OCI-LY7 (cell line): ENCODE data around the gene OSCAR. TPM values are rescaled to one million over a fixed set of nuclear protein-coding genes. Genes with fewer than 3 reads are reported as not detected.
A peak's percentile ranks its signal among the peaks of the same experiment; 100 is the strongest.
"Not testable (repeated sequence)": the region's sequence is repeated elsewhere in the genome, so short reads cannot be mapped to it uniquely, and the experiment has no call there.

ENCODE experiments used
- BruUV-seq: library from RNA; stranded (reverse); fragments of 400-500 nt; replicated peaks from 2 replicates; lab custom pipeline; 2021; lab: Mats Ljungman, UMichigan
- CTCF ChIA-PET: fragments of 300-600 bp; sonication (Branson Sonifier 250); formaldehyde crosslinking; loops from one replicate; lab custom pipeline; 2022; ENCODE audit warnings: antibody characterized with exemption; ENCODE audit not compliant: unreplicated experiment; lab: Charles Lee
- POLR2A ChIA-PET: fragments of 300-600 bp; sonication (Branson Sonifier 250); formaldehyde crosslinking; loops from one replicate; lab custom pipeline; 2022; ENCODE audit warnings: antibody characterized with exemption; lab: Charles Lee
- DNase-seq: peaks from one replicate; pipeline ENCODE4 v3.0.0-alpha.2; 2015; ENCODE audit warnings: low spot score
- H2AFZ ChIP-seq: fragments of 200-600 bp; sonication (generic), shearing (Covaris generic); 2 replicates; pipeline ENCODE4 v1.6.1; 2014; ENCODE audit warnings: mild to moderate bottlenecking, antibody characterized with exemption, low read length, moderate library complexity
- H3K27ac ChIP-seq: fragments of 200-600 bp; sonication (generic); 2 replicates; pipeline ENCODE4 v1.5.1; 2014; ENCODE audit warnings: mixed run types, low read depth, mild to moderate bottlenecking, moderate library complexity, low read length, inconsistent platforms; ENCODE audit not compliant: poor library complexity, severe bottlenecking
- H3K36me3 ChIP-seq: fragments of 200-600 bp; sonication (generic); 2 replicates; pipeline ENCODE4 v1.6.1; 2014; ENCODE audit warnings: mild to moderate bottlenecking, antibody characterized with exemption, low read length, moderate library complexity, mixed read lengths; ENCODE audit not compliant: insufficient read depth
- H3K4me1 ChIP-seq: fragments of 200-600 bp; sonication (generic); 2 replicates; pipeline ENCODE4 v1.5.1; 2014; ENCODE audit warnings: mild to moderate bottlenecking, low read length; ENCODE audit not compliant: insufficient read depth, poor library complexity, severe bottlenecking
- H3K4me2 ChIP-seq: fragments of 200-600 bp; sonication (generic); 2 replicates; pipeline ENCODE4 v1.6.1; 2014; ENCODE audit warnings: mild to moderate bottlenecking, low read length
- H3K4me3 ChIP-seq: fragments of 200-600 bp; sonication (generic); 2 replicates; pipeline ENCODE4 v1.5.1; 2014; ENCODE audit warnings: mild to moderate bottlenecking, low read depth, low read length; ENCODE audit not compliant: poor library complexity, severe bottlenecking
- H3K79me2 ChIP-seq: fragments of 200-600 bp; sonication (generic); 2 replicates; pipeline ENCODE4 v1.6.1; 2016; ENCODE audit warnings: low read depth, mild to moderate bottlenecking, low read length, moderate library complexity, mixed read lengths; ENCODE audit not compliant: insufficient read depth
- H3K9me2 ChIP-seq: fragments of 200-600 bp; sonication (generic); 2 replicates; pipeline ENCODE4 v1.6.1; 2016; ENCODE audit warnings: mild to moderate bottlenecking, low read length, mixed read lengths; ENCODE audit not compliant: insufficient read depth
- H3K9me3 ChIP-seq: fragments of 200-600 bp; sonication (generic); 2 replicates; pipeline ENCODE4 v1.6.1; 2014; ENCODE audit warnings: mild to moderate bottlenecking, mixed run types, low read length, mixed read lengths
- H4K20me1 ChIP-seq: fragments of 200-600 bp; sonication (generic); 2 replicates; pipeline ENCODE4 v1.6.1; 2014; ENCODE audit warnings: mild to moderate bottlenecking, antibody characterized with exemption, low read length, moderate library complexity, mixed read lengths; ENCODE audit not compliant: insufficient read depth
- CTCF ChIP-seq: fragments of 200-600 bp; sonication (generic); conservative IDR thresholded peaks from 2 replicates; pipeline ENCODE4 v1.5.1; 2014; ENCODE audit warnings: mild to moderate bottlenecking, antibody characterized with exemption, low read length, moderate library complexity, mixed read lengths
- EZH2phosphoT487 ChIP-seq: fragments of 200-600 bp; sonication (generic); IDR thresholded peaks from 2 replicates; pipeline ENCODE4 v1.6.1; 2018; ENCODE audit warnings: low read depth, borderline replicate concordance, mild to moderate bottlenecking, mixed run types, antibody characterized with exemption, low read length, moderate library complexity, mixed read lengths
- intact Hi-C: fragments of 100-400 bp; cut with micrococcal nuclease; formaldehyde crosslinking; loops from one replicate; pipeline ENCODE4 v1.10.0; 2022; ENCODE audit not compliant: unreplicated experiment
- total RNA-seq, 2 experiments: library from RNA; depleted of rRNA in 1 of 2; stranded (reverse); fragments of >200 nt in 1 of 2; shearing (Covaris generic) in 1 of 2; gene quantifications; 2 replicates each; pipeline ENCODE4 v1.2.3, GENCODE V29; 2014 to 2022

OSCAR gene
- total RNA-seq, 2 experiments from 2014 or later = 0.32 TPM; not detected in 1

- TF ChIP-seq EZH2phosphoT487 = no peak
- no peak for TF ChIP-seq CTCF
- ChIA-PET POLR2A (interaction anchor here (0.6 to 1.5 kb wide), 2 partner anchors 34 to 288 kb away, joined by 3 read pairs; no protein-coding TSS in a partner anchor), CTCF (no interaction called here)
- intact Hi-C loops = loop anchor here (1.0 to 2.0 kb wide), 2 partner anchors 35 to 56 kb away; partner anchors contain the start of genes CNOT3 and LENG1
- Histone ChIP-seq H3K9me3 (no peaks in the 10 kb centered on the region), H3K4me3 (peak within 1 kb of the TSS; percentile 94), H3K4me1 (peaks cover 11% of the 10 kb centered on the region), H3K36me3 (peaks cover 26% of the 10 kb centered on the region), H3K79me2 (peaks cover 27% of the 10 kb centered on the region; the same call in 1 of the 2 replicates), H3K4me2 (peak within 1 kb of the TSS; percentile 85), H3K9me2 (no peaks in the 10 kb centered on the region), H3K27ac (peak within 1 kb of the TSS; percentile 24), H2AFZ (peak within 1 kb of the TSS; percentile 57), H4K20me1 (no peaks in the 10 kb centered on the region)
- BruUV-seq = no TSS peak
- DNase-seq = peak; percentile 99
Measured at GRCh38 chr19:54102421-54103169, 2.0 kb upstream of the OSCAR start, which contains the start of gene NDUFA3. TSS of gene NDUFA3 (plus strand) at chr19:54102855. CDS start at chr19:54102879, 24 bp downstream.

- H3K4me1 ChIP-seq = peaks cover 31% of the 10 kb centered on the region
- H3K4me2 ChIP-seq, H3K4me3 ChIP-seq, H3K27ac ChIP-seq, H3K9me3 ChIP-seq, CTCF ChIA-PET, intact Hi-C loops, DNase-seq, H3K36me3 ChIP-seq, H3K9me2 ChIP-seq, POLR2A ChIA-PET, H4K20me1 ChIP-seq, BruUV-seq, H2AFZ ChIP-seq: not testable (repeated sequence)
- peaks cover 21% of the 10 kb centered on the region; the same call in 1 of the 2 replicates for H3K79me2 ChIP-seq
Measured at GRCh38 chr19:54099903-54100255, 724 bp downstream of the OSCAR start.

GRCh38 chr19:54099190-54099902 lies 1.3 kb downstream of the OSCAR start:
- Histone ChIP-seq H4K20me1 (no peaks in the 10 kb centered on the region), H3K9me2 (no peaks in the 10 kb centered on the region), H3K36me3 (peaks cover 1% of the 10 kb centered on the region; the same call in 1 of the 2 replicates), H2AFZ (no peak overlapping the region), H3K4me3 (no peak overlapping the region), H3K4me2 (no peak overlapping the region), H3K9me3 (no peaks in the 10 kb centered on the region), H3K27ac (no peak overlapping the region), H3K79me2 (peaks cover 16% of the 10 kb centered on the region; the same call in 1 of the 2 replicates), H3K4me1 (peaks cover 31% of the 10 kb centered on the region)
- no peak for DNase-seq
- ChIA-PET CTCF (no interaction called here), POLR2A (no interaction called here)
- TF ChIP-seq EZH2phosphoT487 = no peak
- TF ChIP-seq CTCF = no peak
- intact Hi-C loops = no loop called here
- no TSS peak for BruUV-seq
